ENCODE measurements around the gene SMARCB1. TPM values are rescaled to one million over a fixed set of nuclear protein-coding genes. Genes with fewer than 3 reads are reported as not detected.
A peak's percentile ranks its signal among the peaks of the same experiment; 100 is the strongest.

SMARCB1 gene
- total RNA-seq, 4 donors from 2014 or later, result 33.7 to 61.3 (median 54.7) TPM

- Histone ChIP-seq H3K9me3 (no peaks in the 10 kb centered on the region), H3K27ac (peak overlapping the region in 2 of 4 donors; percentile 4 to 42), H3K4me1 (peaks cover 15 to 44% (median 31%) of the 10 kb centered on the region in 4 donors), H3K36me3 (no peaks in the 10 kb centered on the region), H3K27me3 (no peaks in the 10 kb centered on the region), H3K4me3 (no peak overlapping the region)
- WGBS, 2 donors (ENCODE audit: low coverage in 1 of 2), result 54 to 56% methylated on average over 7 to 8 of the region's 8 CpGs
- TF ChIP-seq, protein P1, sequence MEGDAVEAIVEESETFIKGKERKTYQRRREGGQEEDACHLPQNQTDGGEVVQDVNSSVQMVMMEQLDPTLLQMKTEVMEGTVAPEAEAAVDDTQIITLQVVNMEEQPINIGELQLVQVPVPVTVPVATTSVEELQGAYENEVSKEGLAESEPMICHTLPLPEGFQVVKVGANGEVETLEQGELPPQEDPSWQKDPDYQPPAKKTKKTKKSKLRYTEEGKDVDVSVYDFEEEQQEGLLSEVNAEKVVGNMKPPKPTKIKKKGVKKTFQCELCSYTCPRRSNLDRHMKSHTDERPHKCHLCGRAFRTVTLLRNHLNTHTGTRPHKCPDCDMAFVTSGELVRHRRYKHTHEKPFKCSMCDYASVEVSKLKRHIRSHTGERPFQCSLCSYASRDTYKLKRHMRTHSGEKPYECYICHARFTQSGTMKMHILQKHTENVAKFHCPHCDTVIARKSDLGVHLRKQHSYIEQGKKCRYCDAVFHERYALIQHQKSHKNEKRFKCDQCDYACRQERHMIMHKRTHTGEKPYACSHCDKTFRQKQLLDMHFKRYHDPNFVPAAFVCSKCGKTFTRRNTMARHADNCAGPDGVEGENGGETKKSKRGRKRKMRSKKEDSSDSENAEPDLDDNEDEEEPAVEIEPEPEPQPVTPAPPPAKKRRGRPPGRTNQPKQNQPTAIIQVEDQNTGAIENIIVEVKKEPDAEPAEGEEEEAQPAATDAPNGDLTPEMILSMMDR (IDR thresholded peaks at IDR 0.05), result no peak
- TF ChIP-seq POLR2A (IDR thresholded peaks at IDR 0.05) (no peak), POLR2AphosphoS5 (IDR thresholded peaks at IDR 0.05) (no peak), EP300 (IDR thresholded peaks at IDR 0.05; ENCODE audit: low read depth) (no peak)
- DNase-seq, result peak; percentile 63
- intact Hi-C loops (cut with DNase I; ENCODE audit: low total_unique reads), result no loop called here
- in situ Hi-C loops (cut with MboI; ENCODE audit: low pct_ligation_motif_present in 1 of 4, low pct_unique_long_range_greater_than_20kb in 1 of 4, low sequenced_read_pairs in 3 of 4), result loop anchor here in 2 of 4 donors (10.0 kb wide), 1 partner anchor 61 kb away; no protein-coding TSS in a partner anchor
These were observed 2.5 kb upstream of the SMARCB1 start for GRCh38 chr22:23784215-23784732.

DNA sequence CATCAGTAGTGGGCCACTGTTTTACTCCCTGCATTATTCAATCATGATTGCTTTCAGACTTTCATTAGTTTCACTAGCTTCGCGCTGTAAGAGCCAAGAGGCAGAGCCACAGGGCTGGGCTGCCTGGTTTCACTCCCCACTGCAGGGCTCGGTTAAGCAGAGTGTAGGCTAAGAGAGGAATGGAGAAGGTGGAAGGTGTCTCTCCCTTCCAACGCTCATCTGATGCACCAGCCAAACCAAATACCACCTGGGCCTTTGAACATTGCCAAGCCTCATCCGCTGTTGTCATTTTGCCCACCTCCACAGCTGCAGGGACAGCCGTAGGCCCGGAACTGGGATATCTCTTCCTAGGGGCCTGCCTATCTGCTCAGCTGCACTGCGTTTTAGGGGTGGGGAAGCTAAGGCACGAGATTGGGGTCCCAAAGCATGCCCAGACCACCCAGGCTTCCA, 480 bp upstream of the SMARCB1 start:
- Histone ChIP-seq H3K4me1 (peaks cover 20 to 63% (median 35%) of the 10 kb centered on the region in 4 donors), H3K27me3 (no peaks in the 10 kb centered on the region), H3K36me3 (no peaks in the 10 kb centered on the region), H3K9me3 (no peaks in the 10 kb centered on the region), H3K27ac (peak overlapping the region; percentile 97 to 99 (median 98)), H3K4me3 (peak overlapping the region in 3 of 4 donors; percentile 73 to 86 (median 85))
- TF ChIP-seq POLR2AphosphoS5 (IDR thresholded peaks at IDR 0.05) (no peak), EP300 (IDR thresholded peaks at IDR 0.05; ENCODE audit: low read depth) (no peak), POLR2A (IDR thresholded peaks at IDR 0.05) (no peak)
- TF ChIP-seq, protein P1 (IDR thresholded peaks at IDR 0.05), result no peak
- DNase-seq, result no peak
- in situ Hi-C loops (cut with MboI; ENCODE audit: low pct_ligation_motif_present in 1 of 4, low pct_unique_long_range_greater_than_20kb in 1 of 4, low sequenced_read_pairs in 3 of 4) (loop anchor here in 2 of 4 donors (10.0 kb wide), 1 partner anchor 59 kb away; no protein-coding TSS in a partner anchor), intact Hi-C loops (cut with DNase I; ENCODE audit: low total_unique reads) (no loop called here)
- WGBS, 2 donors (ENCODE audit: low coverage in 1 of 2), result 44 to 48% methylated on average over 3 to 9 of the region's 9 CpGs

GRCh38 chr22:23787600-23787896, 782 bp downstream of the SMARCB1 start:
- peak overlapping the region; percentile 73 to 89 (median 86) for H3K4me3 ChIP-seq
- in situ Hi-C loops (cut with MboI; ENCODE audit: low pct_ligation_motif_present in 1 of 4, low pct_unique_long_range_greater_than_20kb in 1 of 4, low sequenced_read_pairs in 3 of 4) (loop anchor here in 2 of 4 donors (10.0 kb wide), 1 partner anchor 57 kb away; no protein-coding TSS in a partner anchor), intact Hi-C loops (cut with DNase I; ENCODE audit: low total_unique reads) (no loop called here)
- no peaks in the 10 kb centered on the region for H3K36me3 ChIP-seq
- TF ChIP-seq, protein P1 (IDR thresholded peaks at IDR 0.05), result no peak
- TF ChIP-seq POLR2AphosphoS5 (IDR thresholded peaks at IDR 0.05), result no peak
- TF ChIP-seq EP300 (IDR thresholded peaks at IDR 0.05; ENCODE audit: low read depth), result no peak
- no peak for TF ChIP-seq POLR2A (IDR thresholded peaks at IDR 0.05)
- H3K27me3 ChIP-seq, result no peaks in the 10 kb centered on the region
- H3K9me3 ChIP-seq, result no peaks in the 10 kb centered on the region
- peak overlapping the region; percentile 97 to 99 (median 98) for H3K27ac ChIP-seq
- DNase-seq, result no peak
- peaks cover 20 to 74% (median 42%) of the 10 kb centered on the region in 4 donors for H3K4me1 ChIP-seq
- 0 to 2% methylated on average over 3 to 5 of the region's 5 CpGs for WGBS, 2 donors (ENCODE audit: low coverage in 1 of 2)

DNA sequence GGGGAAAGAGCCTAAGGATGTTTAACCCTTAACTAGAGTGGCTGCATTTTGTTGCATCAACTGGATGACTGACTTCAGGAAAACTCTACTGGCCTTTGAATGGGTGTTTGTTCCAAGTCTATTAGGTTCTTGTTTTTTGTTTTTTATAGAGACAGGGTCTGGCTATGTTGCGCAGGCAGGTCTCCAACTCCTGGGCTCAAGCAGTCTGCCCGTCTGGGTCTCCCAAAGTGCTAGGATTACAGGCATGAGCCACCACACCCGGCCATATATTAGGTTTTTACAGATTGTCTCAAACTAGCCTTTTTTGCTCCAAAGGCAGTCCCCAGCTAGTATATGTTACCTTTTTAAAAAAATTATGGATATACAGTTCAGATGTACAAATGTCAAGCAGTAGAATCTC, 1.1 kb downstream of the SMARCB1 start:
- no peaks in the 10 kb centered on the region for H3K9me3 ChIP-seq
- no peak for TF ChIP-seq EP300 (IDR thresholded peaks at IDR 0.05; ENCODE audit: low read depth)
- no peak for TF ChIP-seq POLR2AphosphoS5 (IDR thresholded peaks at IDR 0.05)
- no peak for TF ChIP-seq POLR2A (IDR thresholded peaks at IDR 0.05)
- WGBS, 2 donors (ENCODE audit: low coverage in 1 of 2), result 48 to 75% methylated on average over 1 to 3 of the region's 3 CpGs
- H3K27ac ChIP-seq, result peak overlapping the region; percentile 97 to 99 (median 98)
- H3K4me1 ChIP-seq, result peaks cover 20 to 74% (median 42%) of the 10 kb centered on the region in 4 donors
- in situ Hi-C loops (cut with MboI; ENCODE audit: low pct_ligation_motif_present in 1 of 4, low pct_unique_long_range_greater_than_20kb in 1 of 4, low sequenced_read_pairs in 3 of 4), result loop anchor here in 2 of 4 donors (10.0 kb wide), 1 partner anchor 57 kb away; no protein-coding TSS in a partner anchor
- intact Hi-C loops (cut with DNase I; ENCODE audit: low total_unique reads), result no loop called here
- H3K4me3 ChIP-seq, result peak overlapping the region; percentile 73 to 89 (median 86)
- no peaks in the 10 kb centered on the region for H3K27me3 ChIP-seq
- no peaks in the 10 kb centered on the region for H3K36me3 ChIP-seq
- no peak for DNase-seq

Data from transverse colon (tissue), 4 donors.